GM19395 (cell line): Measurements from ENCODE around the gene PCDHB12.
"Not testable (repeated sequence)": the region's sequence is repeated elsewhere in the genome, so short reads cannot be mapped to it uniquely, and the experiment has no call there.

ENCODE experiments used
- ATAC-seq: cut with Tn5 transposase; IDR thresholded peaks from one replicate; pipeline ENCODE4 v1.9.1; 2021; ENCODE audit warnings: mild to moderate bottlenecking, moderate library complexity; ENCODE audit not compliant: unreplicated experiment

PCDHB12 gene

GRCh38 chr5:141208478-141208877, at the start of gene PCDHB12:
PCDHB12 (plus strand) TSS chr5:141208719; CDS start chr5:141208908, 189 bp downstream.
- no peak for ATAC-seq

- ATAC-seq, result no peak
Measured at GRCh38 chr5:141172381-141173204, 35.9 kb upstream of the PCDHB12 start, which contains the start of gene PCDHB7. PCDHB7 (plus strand) TSS chr5:141172644; CDS start chr5:141172836, 192 bp downstream.

GRCh38 chr5:141174291-141175104, 34.0 kb upstream of the PCDHB12 start:
- ATAC-seq, result not testable (repeated sequence)

GRCh38 chr5:141175933-141176332, 32.6 kb upstream of the PCDHB12 start:
- no peak for ATAC-seq

- ATAC-seq, result not testable (repeated sequence)
Measured at GRCh38 chr5:141177577-141178191, 30.8 kb upstream of the PCDHB12 start, which contains the start of gene PCDHB8. PCDHB8 (plus strand) TSS chr5:141177790; CDS start chr5:141178035, 245 bp downstream.

- ATAC-seq, result not testable (repeated sequence)
Measured at GRCh38 chr5:141179371-141179770, 29.1 kb upstream of the PCDHB12 start.

- not testable (repeated sequence) for ATAC-seq
Measured at GRCh38 chr5:141179876-141180275, 28.6 kb upstream of the PCDHB12 start.

GRCh38 chr5:141180313-141180712, 28.2 kb upstream of the PCDHB12 start:
- no peak for ATAC-seq

- ATAC-seq, result no peak
Measured at GRCh38 chr5:141182248-141182647, 26.3 kb upstream of the PCDHB12 start, which contains the start of gene PCDHB16. PCDHB16 (plus strand) TSS chr5:141182387; CDS start chr5:141182560, 173 bp downstream.

- ATAC-seq, result not testable (repeated sequence)
Measured at GRCh38 chr5:141184117-141184855, 24.2 kb upstream of the PCDHB12 start.

GRCh38 chr5:141186897-141187512, 21.5 kb upstream of the PCDHB12 start, which contains the start of gene PCDHB9:
PCDHB9 (plus strand) TSS chr5:141187161; CDS start chr5:141187319, 158 bp downstream.
- ATAC-seq, result no peak

- not testable (repeated sequence) for ATAC-seq
Measured at GRCh38 chr5:141188682-141189081, 19.8 kb upstream of the PCDHB12 start.

GRCh38 chr5:141189131-141189530, 19.4 kb upstream of the PCDHB12 start:
- not testable (repeated sequence) for ATAC-seq

GRCh38 chr5:141192110-141192725, 16.3 kb upstream of the PCDHB12 start, which contains the start of gene PCDHB10:
PCDHB10 (plus strand) TSS chr5:141192353; CDS start chr5:141192553, 200 bp downstream.
- no peak for ATAC-seq

- ATAC-seq, result not testable (repeated sequence)
Measured at GRCh38 chr5:141194332-141194731, 14.2 kb upstream of the PCDHB12 start.

GRCh38 chr5:141196363-141196762, 12.2 kb upstream of the PCDHB12 start:
- ATAC-seq, result no peak

- ATAC-seq, result no peak
Measured at GRCh38 chr5:141199359-141200235, 8.9 kb upstream of the PCDHB12 start, which contains the start of gene PCDHB11. PCDHB11 (plus strand) TSS chr5:141199627; CDS start chr5:141199775, 148 bp downstream.

GRCh38 chr5:141201126-141201525, 7.4 kb upstream of the PCDHB12 start:
- not testable (repeated sequence) for ATAC-seq
